Mesenchymal stem cell (in vitro differentiated cells and primary cell): ENCODE measurements around the gene OVCA2.

Experiments
- DNase-seq: peaks from one replicate; pipeline ENCODE4 v3.0.0-alpha.2; 2013
- H2AFZ ChIP-seq: one replicate; pipeline ENCODE4 v1.6.1; 2013; ENCODE audit warnings: low read depth, mild to moderate bottlenecking, control low read depth, inconsistent platforms, low read length, moderate library complexity
- H2AK5ac ChIP-seq: 2 replicates; pipeline ENCODE4 v1.6.1; 2013; ENCODE audit warnings: low read length, moderate library complexity, mild to moderate bottlenecking, inconsistent platforms; ENCODE audit not compliant: severe bottlenecking
- H2BK120ac ChIP-seq: one replicate; pipeline ENCODE4 v1.6.1; 2013; ENCODE audit warnings: low read depth, mild to moderate bottlenecking, inconsistent platforms, low read length, moderate library complexity
- H2BK12ac ChIP-seq, 2 experiments: one replicate each; pipeline ENCODE4 v1.6.1; 2013; ENCODE audit warnings: inconsistent platforms in 2 of 2, low read length in 2 of 2, mild to moderate bottlenecking in 2 of 2, moderate library complexity in 2 of 2, control low read depth in 1 of 2
- H2BK15ac ChIP-seq: one replicate; pipeline ENCODE4 v1.6.1; 2013; ENCODE audit warnings: mild to moderate bottlenecking, low read depth, inconsistent platforms; ENCODE audit not compliant: poor library complexity, severe bottlenecking
- H2BK5ac ChIP-seq: 2 replicates; pipeline ENCODE4 v1.6.1; 2013; ENCODE audit warnings: low read depth, mild to moderate bottlenecking, low read length, control low read depth, inconsistent platforms; ENCODE audit not compliant: poor library complexity, severe bottlenecking
- H3K14ac ChIP-seq, 2 experiments: one replicate each; pipeline ENCODE4 v1.6.1; 2013; ENCODE audit warnings: inconsistent platforms in 2 of 2, low read length in 2 of 2, control low read depth in 1 of 2, mild to moderate bottlenecking in 1 of 2, moderate library complexity in 1 of 2
- H3K18ac ChIP-seq, 2 experiments: one replicate each; pipeline ENCODE4 v1.6.1; 2013; ENCODE audit warnings: inconsistent platforms in 2 of 2, low read length in 2 of 2, control low read depth in 1 of 2, low read depth in 1 of 2, mild to moderate bottlenecking in 1 of 2
- H3K23ac ChIP-seq, 2 experiments: one replicate each; pipeline ENCODE4 v1.6.1; 2013; ENCODE audit warnings: inconsistent platforms in 2 of 2, low read length in 2 of 2, mild to moderate bottlenecking in 2 of 2, moderate library complexity in 2 of 2, control low read depth in 1 of 2
- H3K27ac ChIP-seq: 2 replicates; pipeline ENCODE4 v1.5.1; 2013; ENCODE audit warnings: mild to moderate bottlenecking, moderate library complexity, low read length, control low read depth, inconsistent platforms; ENCODE audit not compliant: poor library complexity, severe bottlenecking
- H3K27me3 ChIP-seq, 2 experiments: 2 replicates each; pipeline versions ENCODE4 v1.6.1 to v1.7.0; 2013; ENCODE audit warnings: low read length in 2 of 2, mild to moderate bottlenecking in 2 of 2, moderate library complexity in 2 of 2, control low read depth in 1 of 2, inconsistent platforms in 1 of 2; ENCODE audit not compliant: control insufficient read depth in 1 of 2, insufficient read depth in 1 of 2
- H3K36me3 ChIP-seq, 2 experiments: 2 replicates each; pipeline versions ENCODE4 v1.6.1 to v1.7.0; 2013; ENCODE audit warnings: low read length in 2 of 2, control low read depth in 1 of 2, inconsistent platforms in 1 of 2, low read depth in 1 of 2, mild to moderate bottlenecking in 1 of 2; ENCODE audit not compliant: insufficient read depth in 2 of 2, control insufficient read depth in 1 of 2
- H3K4ac ChIP-seq, 2 experiments: one replicate each; pipeline ENCODE4 v1.6.1; 2013; ENCODE audit warnings: inconsistent platforms in 2 of 2, low read length in 2 of 2, mild to moderate bottlenecking in 2 of 2, moderate library complexity in 2 of 2, control low read depth in 1 of 2, low read depth in 1 of 2
- H3K4me1 ChIP-seq: 2 replicates; pipeline ENCODE4 v1.6.1; 2013; ENCODE audit warnings: low read depth, low read length, control low read depth; ENCODE audit not compliant: control insufficient read depth, insufficient read depth
- H3K4me2 ChIP-seq: 2 replicates; pipeline ENCODE4 v1.6.1; 2013; ENCODE audit warnings: low read length, mild to moderate bottlenecking, inconsistent platforms; ENCODE audit not compliant: poor library complexity, severe bottlenecking
- H3K4me3 ChIP-seq, 2 experiments: 2 replicates each; pipeline versions ENCODE4 v1.5.1 to v1.7.0; 2013; ENCODE audit warnings: low read length in 2 of 2, mild to moderate bottlenecking in 2 of 2, control low read depth in 1 of 2, low read depth in 1 of 2; ENCODE audit not compliant: insufficient read depth in 1 of 2
- H3K79me1 ChIP-seq: replicated peaks from 2 replicates; pipeline ENCODE4 v1.6.1; 2013; ENCODE audit warnings: mild to moderate bottlenecking, control low read depth, low read length, inconsistent platforms; ENCODE audit not compliant: poor library complexity, severe bottlenecking
- H3K9ac ChIP-seq: 2 replicates; pipeline ENCODE4 v1.7.0; 2013; ENCODE audit warnings: mild to moderate bottlenecking, low read length, moderate library complexity
- H3K9me3 ChIP-seq: 2 replicates; pipeline ENCODE4 v1.7.0; 2013; ENCODE audit warnings: mild to moderate bottlenecking, low read length; ENCODE audit not compliant: control insufficient read depth
- H4K8ac ChIP-seq: one replicate; pipeline ENCODE4 v1.6.1; 2013; ENCODE audit warnings: inconsistent platforms, mild to moderate bottlenecking, low read length, moderate library complexity
- H4K91ac ChIP-seq: one replicate; pipeline ENCODE4 v1.6.1; 2013; ENCODE audit warnings: mild to moderate bottlenecking, low read length, inconsistent platforms
- WGBS: methylation state at CpG from one replicate; pipeline ENCODE4 v1.1.7; 2013; ENCODE audit warnings: mixed read lengths; 5-methylcytosine and 5-hydroxymethylcytosine counted together

Gene OVCA2

GRCh38 chr17:2033153-2033552 lies 8.7 kb upstream of the OVCA2 start:
- no peak overlapping the region for H3K4ac ChIP-seq
- no peak overlapping the region for H3K4me3 ChIP-seq

GRCh38 chr17:2034157-2034556 lies 7.7 kb upstream of the OVCA2 start:
- Histone ChIP-seq H3K4ac (no peak overlapping the region), H3K23ac (no peak overlapping the region), H2BK12ac (no peak overlapping the region), H3K4me2 (no peak overlapping the region), H3K18ac (no peak overlapping the region), H3K14ac (no peak overlapping the region), H3K4me3 (no peak overlapping the region), H3K79me1 (peaks cover 26% of the 10 kb centered on the region), H3K9me3 (no peaks in the 10 kb centered on the region), H4K91ac (no peak overlapping the region), H3K36me3 (peaks cover 39 to 44% of the 10 kb centered on the region in 2 experiments), H4K8ac (no peak overlapping the region), H3K27me3 (no peaks in the 10 kb centered on the region), H2BK120ac (no peak overlapping the region), H3K27ac (no peak overlapping the region), H2AFZ (no peak overlapping the region), H3K4me1 (peaks cover 27% of the 10 kb centered on the region), H2BK5ac (no peak overlapping the region), H2AK5ac (no peak overlapping the region), H3K9ac (no peak overlapping the region), H2BK15ac (no peak overlapping the region)
- no peak for DNase-seq
- 100% methylated on average over 1 of the region's 7 CpGs for WGBS

More at GRCh38 chr17:2033153-2033552, 8.7 kb upstream of the OVCA2 start:
- DNase-seq: no peak
- H3K4me2 ChIP-seq: no peak overlapping the region
- no peak overlapping the region for H3K18ac ChIP-seq
- H3K23ac ChIP-seq: no peak overlapping the region
- H2BK120ac ChIP-seq: no peak overlapping the region
- peaks cover 33% of the 10 kb centered on the region for H3K4me1 ChIP-seq
- H3K36me3 ChIP-seq: peaks cover 35 to 37% of the 10 kb centered on the region in 2 experiments
- peaks cover 8 to 9% of the 10 kb centered on the region in 2 experiments for H3K27me3 ChIP-seq
- H2AK5ac ChIP-seq: no peak overlapping the region
- no peak overlapping the region for H2BK5ac ChIP-seq
- no peaks in the 10 kb centered on the region for H3K9me3 ChIP-seq
- H3K14ac ChIP-seq: no peak overlapping the region
- H2BK15ac ChIP-seq: no peak overlapping the region
- WGBS: 92% methylated on average over 7 of the region's 7 CpGs
- peaks cover 26% of the 10 kb centered on the region for H3K79me1 ChIP-seq
- H3K27ac ChIP-seq: no peak overlapping the region
- H4K8ac ChIP-seq: no peak overlapping the region
- H2AFZ ChIP-seq: no peak overlapping the region
- no peak overlapping the region for H2BK12ac ChIP-seq
- no peak overlapping the region for H3K9ac ChIP-seq
- H4K91ac ChIP-seq: no peak overlapping the region

- Histone ChIP-seq H4K91ac (no peak overlapping the region), H4K8ac (no peak overlapping the region), H2BK5ac (no peak overlapping the region), H3K36me3 (peaks cover 39 to 48% of the 10 kb centered on the region in 2 experiments), H3K14ac (no peak overlapping the region), H2BK15ac (no peak overlapping the region), H2BK12ac (no peak overlapping the region), H3K4me1 (peaks cover 24% of the 10 kb centered on the region), H3K79me1 (peaks cover 26% of the 10 kb centered on the region), H3K23ac (no peak overlapping the region), H2BK120ac (no peak overlapping the region), H3K27ac (no peak overlapping the region), H3K9me3 (no peaks in the 10 kb centered on the region), H3K4me3 (no peak overlapping the region), H3K9ac (no peak overlapping the region), H2AFZ (no peak overlapping the region), H3K27me3 (no peaks in the 10 kb centered on the region), H3K4ac (no peak overlapping the region), H3K18ac (no peak overlapping the region), H2AK5ac (no peak overlapping the region), H3K4me2 (no peak overlapping the region)
- DNase-seq: no peak
- WGBS: 65% methylated on average over 4 of the region's 9 CpGs
These were observed 6.8 kb upstream of the OVCA2 start for GRCh38 chr17:2034806-2035540.

GRCh38 chr17:2035541-2036488 lies 6.0 kb upstream of the OVCA2 start:
- DNase-seq: no peak
- Histone ChIP-seq H3K27me3 (no peaks in the 10 kb centered on the region), H3K9me3 (no peaks in the 10 kb centered on the region), H3K36me3 (peaks cover 47 to 55% of the 10 kb centered on the region in 2 experiments), H2BK120ac (no peak overlapping the region), H3K9ac (no peak overlapping the region), H2BK5ac (no peak overlapping the region), H2BK15ac (no peak overlapping the region), H3K4me1 (peaks cover 22% of the 10 kb centered on the region), H3K79me1 (peaks cover 28% of the 10 kb centered on the region), H4K91ac (no peak overlapping the region), H3K4me2 (no peak overlapping the region), H3K27ac (no peak overlapping the region), H3K23ac (no peak overlapping the region), H2BK12ac (no peak overlapping the region), H2AK5ac (no peak overlapping the region), H3K14ac (no peak overlapping the region), H3K4ac (no peak overlapping the region), H3K18ac (no peak overlapping the region), H4K8ac (no peak overlapping the region), H2AFZ (no peak overlapping the region), H3K4me3 (no peak overlapping the region)
- 96% methylated on average over 28 of the region's 29 CpGs for WGBS
